Mucosa of gallbladder (tissue), 1 donor: Measurements from ENCODE around the gene NPFFR2. TPM values are rescaled to one million over a fixed set of nuclear protein-coding genes. Genes with fewer than 3 reads are reported as not detected.
A peak's percentile ranks its signal among the peaks of the same experiment; 100 is the strongest.
"Not testable (repeated sequence)": the region's sequence is repeated elsewhere in the genome, so short reads cannot be mapped to it uniquely, and the experiment has no call there.

Experiments used
- DNase-seq: peaks from one replicate; pipeline ENCODE4 v3.0.0-alpha.2; 2020; ENCODE audit warnings: low spot score
- total RNA-seq: library from RNA; stranded (reverse); gene quantifications from one replicate; pipeline ENCODE4 v1.2.1, GENCODE V29; 2021
- donor health status: DM: no; HTN: no; CAD: no.

NPFFR2 gene
- total RNA-seq, result 0.20 TPM

DNA sequence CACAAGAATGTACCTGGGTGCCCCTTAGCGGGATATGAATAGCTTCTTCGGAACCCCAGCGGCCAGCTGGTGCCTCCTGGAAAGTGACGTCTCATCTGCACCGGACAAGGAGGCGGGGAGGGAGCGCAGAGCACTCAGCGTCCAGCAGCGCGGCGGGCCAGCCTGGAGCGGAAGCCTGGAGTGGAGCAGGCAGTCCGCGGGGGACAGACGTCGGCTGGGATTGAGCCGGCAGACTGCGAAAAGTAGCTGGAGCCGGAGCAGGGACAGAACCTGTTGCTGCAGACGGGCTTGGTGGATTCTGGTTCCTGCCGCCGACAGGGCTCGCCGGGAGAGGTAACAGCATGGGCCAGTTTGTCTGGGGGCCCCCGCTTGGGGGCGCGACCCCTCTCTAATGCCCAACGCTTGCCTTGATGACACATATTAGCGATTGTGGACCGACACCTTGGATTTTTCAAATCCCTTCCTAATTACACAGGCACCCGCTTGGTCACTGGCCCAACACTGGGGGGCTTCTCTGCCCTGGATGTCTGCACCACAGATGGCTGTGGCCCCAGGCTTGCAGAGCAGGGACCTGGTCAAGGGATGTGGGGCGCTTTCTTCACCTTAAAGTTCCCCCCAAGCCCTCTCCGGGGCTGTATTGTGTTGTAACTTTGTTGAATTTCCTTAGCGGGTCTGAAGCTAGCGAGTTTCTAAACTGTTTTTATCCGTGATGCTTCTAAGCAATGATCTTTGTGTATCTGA is at the start of gene NPFFR2:
Gene NPFFR2, plus strand, starts transcription at position 133 of the 741 bp plus-strand sequence. CDS start 96,592 bp downstream, outside the sequence.
- DNase-seq, result peak; percentile 20

DNA sequence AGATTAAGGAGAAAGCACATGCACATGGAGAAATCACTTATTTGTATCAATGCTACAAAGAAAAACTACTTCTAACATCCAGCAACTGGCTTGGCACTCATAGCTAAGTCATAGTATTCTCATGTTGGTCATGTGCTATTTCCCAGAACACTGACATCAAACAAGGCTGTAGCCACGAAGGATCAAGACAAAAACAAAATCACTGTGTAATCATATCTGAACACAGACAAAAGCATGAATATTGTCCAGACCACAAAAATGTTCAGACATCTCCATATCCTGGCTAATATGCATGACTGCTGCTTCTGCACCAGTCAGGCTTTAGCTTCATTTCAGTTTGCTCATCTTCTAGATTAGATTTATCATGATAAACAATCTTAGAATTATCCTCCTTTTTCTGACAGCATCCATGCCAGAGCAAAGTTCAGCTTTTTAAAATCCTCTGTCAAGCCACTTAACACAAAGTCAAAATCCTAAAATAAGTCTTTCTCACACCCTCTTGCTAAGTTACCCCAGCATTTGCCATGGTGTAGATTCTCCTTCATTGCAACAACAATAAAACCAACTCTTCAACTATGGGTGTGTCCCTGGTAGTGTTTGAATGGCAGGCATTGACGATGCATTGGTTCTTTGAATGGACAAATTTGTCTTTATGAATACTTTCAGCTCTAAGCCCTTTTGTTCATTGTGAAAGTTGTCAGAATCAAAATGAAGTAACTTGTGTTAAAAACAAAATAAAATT is 39.1 kb upstream of the NPFFR2 start:
- DNase-seq, result no peak

DNA sequence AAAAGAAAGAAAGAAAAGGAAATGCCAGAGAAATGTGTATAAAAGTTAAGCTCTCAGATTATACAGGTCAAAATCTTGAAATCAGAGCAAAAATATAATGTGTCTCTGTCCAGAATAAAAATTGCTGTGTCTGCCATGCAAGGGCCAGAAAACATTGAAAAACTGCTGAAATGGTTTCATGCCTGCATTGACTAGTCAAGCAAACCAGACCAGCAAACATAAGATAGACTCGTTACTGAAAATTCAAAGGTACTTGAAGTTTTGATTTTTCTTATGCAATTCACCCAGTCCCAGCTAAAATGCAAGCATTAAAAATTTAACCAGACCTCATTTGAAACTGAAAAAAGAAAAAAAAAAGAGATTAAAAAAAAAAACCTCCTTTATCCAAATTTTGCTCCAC is 37.2 kb upstream of the NPFFR2 start:
- DNase-seq, result no peak

DNA sequence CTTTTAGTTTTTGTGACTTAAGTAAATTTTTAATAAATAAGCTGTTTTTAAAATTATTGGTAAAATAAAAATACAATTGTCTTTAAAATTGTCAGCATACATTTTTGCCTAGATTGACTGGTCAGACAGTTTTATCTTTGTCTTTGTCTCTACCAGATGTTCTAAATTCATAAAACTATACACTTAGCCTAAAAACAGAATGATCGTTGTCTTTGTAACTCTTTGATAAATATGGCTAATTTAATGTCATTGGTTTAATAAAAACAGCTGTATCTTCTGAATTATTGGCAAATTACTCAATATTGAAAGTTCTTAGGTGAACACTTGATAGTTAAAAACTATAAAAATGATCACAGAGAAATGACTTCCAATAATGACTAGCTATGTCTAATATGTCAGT is 36.5 kb upstream of the NPFFR2 start:
- no peak for DNase-seq

DNA sequence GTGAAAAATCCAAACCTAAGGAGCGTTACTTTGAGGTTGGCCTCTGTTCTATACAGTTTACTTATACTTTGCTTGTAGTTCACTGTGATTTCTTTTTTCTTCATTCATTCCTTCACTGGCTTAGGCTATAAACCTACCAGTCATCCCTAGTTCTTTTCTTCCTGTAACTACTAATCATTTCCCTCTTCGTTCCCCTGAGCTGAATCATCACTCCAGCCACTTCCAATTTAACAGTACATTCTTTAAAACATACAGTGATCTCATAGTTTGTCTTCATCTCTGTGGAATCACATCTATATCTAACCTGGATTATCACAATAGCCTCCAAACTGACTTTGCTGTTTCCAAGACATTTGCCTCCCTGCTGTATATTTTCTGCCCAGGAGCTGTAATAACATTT is 25.2 kb upstream of the NPFFR2 start:
- no peak for DNase-seq

DNA sequence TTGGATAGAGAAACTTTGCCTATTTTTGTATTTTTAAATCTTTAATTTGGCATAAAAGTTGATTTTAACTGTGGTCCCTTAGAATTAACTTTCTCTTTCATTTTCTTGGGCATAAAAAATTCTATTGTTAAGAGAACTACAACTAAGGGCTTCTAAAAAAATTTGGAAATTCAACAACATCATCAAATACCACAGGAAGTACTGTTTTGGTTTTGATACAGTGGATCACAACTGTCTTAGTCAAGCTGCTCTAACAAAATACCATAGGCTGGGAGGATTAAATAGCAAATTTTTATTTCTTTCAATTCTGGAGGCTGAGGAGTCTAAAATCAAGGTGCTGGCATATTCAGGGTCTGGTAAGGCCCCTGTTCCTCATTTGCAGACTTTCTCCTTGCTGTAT is 19.9 kb upstream of the NPFFR2 start:
- no peak for DNase-seq

DNA sequence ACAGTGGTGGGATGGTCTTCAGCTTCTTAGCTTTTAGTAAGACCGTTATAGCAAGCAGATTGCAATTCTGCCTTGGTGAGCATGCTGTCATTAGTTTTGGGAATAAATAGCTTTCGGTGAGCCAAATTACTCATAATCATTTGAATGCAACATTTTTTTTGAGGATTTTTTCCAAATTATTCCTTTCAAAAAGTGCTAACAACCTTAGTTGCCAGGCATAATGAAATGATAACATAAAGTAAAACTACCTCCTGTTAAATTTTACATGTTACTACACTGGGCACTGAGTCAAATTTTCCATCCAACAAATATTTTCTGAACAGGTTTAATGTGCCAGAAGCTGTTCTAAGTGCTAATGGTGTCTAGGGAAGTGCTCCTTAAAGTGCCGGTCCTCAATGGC is 15.8 kb upstream of the NPFFR2 start:
- no peak for DNase-seq

DNA sequence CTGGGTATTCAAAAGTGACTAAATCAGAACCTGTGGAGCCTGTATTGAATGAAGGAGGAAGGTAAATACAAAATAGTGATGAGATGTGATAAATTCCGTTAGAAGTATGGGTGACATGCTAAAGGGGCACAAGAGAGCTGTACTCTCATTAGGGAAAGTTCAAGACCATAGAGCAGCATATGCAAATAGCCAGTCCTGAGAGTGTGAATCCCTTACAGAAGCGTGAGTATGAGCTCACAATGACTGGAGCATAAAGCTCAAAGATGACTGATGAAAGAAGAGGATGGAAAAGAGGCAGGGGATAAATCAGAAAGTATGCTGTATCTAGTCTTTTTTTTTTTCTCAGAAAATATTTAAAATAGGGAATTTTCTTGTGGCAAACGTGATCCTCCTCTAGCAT is 12.1 kb upstream of the NPFFR2 start:
- no peak for DNase-seq

DNA sequence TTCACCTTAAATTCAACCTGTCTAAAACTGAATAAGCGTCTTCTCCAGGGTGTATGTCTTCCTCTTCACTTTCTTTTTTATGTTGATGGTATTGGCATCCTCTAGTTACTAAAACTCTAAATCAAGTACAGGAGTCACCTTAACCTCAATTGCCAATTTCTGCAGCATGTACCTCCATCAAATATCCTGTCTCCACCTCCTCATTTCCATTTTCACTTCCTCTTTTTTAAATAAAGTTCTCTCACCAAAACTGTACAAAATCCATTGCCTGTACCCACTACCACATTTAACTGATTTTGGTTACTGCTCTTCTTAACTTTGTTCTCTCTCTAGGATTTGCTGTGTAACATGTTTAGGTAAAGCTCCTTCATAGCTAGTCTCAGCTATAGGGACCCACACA is 9.2 kb upstream of the NPFFR2 start:
- DNase-seq, result no peak

DNA sequence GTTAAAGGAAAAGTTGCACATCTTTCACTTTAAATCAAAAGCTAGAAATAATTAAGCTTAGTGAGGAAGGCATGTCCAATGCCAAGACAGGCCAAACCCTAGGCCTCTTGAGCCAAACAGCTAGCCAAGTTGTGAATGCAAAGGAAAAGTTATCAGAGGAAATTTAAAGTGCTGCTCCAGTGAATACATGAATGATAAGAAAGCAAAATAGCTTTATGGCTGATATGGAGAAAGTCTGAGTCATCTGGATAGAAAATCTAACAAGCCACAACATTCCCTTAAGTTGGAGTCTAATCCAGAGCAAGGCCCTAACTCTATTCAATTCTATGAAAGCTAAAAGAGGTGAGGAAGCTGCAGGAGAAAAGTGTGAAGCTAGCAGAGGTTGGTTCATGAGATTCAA is 23.8 kb downstream of the NPFFR2 start:
- no peak for DNase-seq

DNA sequence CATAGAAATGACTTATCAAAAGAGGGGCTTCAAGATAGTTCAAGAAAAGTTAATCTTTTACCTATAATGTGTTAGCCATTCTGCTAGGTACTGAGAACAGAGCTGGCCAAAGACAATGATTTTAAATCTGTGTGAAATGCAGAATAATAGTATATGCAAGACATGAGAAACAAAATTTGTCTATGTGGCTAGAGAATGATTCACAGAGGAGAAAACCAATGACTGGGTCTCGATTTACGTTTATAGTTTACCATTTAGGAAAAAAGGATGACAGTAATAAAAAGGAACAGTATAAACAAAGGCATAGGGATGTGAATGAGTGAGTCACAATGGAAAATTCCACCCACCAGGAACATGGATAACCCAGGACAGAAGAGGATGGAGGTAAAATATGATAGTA is 31.9 kb downstream of the NPFFR2 start:
- no peak for DNase-seq

DNA sequence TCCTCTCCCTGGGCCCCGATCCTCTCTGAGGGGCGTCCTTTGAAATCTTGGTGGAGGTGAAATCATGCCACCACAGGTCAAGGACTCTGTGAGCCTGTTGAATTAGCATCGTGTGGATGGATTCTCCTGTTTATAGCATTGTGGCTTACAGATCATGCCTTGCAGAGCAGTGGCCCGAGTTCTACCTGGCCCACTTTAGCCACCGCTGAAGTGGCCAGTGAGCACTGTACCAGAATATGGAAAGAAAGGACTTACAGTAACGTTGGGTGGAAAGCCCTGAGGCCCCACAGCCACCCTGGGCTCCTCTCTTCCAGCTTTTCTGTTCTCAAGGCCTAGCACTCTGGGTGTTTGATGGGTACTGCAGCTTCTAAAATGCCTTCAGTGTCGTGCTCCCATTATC is 35.3 kb downstream of the NPFFR2 start:
- no peak for DNase-seq

DNA sequence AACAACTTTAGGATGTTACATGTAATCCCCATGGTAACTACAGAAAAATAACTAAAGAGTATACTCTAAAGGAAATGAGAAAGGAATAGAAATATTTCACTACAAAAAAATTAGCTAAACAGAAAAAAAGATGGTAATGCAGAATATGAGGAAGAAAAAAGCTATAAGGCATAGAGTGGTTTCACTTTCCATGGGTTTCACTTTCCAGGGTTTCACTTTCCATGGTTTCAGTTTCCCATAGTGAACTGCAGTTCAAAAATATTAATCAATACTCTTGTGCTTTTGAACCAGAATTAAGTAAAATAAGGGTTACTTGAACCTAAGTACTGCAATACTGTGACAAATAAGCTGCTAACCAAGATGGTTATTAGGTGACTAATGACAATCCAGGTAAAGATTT is 42.0 kb downstream of the NPFFR2 start:
- no peak for DNase-seq

DNA sequence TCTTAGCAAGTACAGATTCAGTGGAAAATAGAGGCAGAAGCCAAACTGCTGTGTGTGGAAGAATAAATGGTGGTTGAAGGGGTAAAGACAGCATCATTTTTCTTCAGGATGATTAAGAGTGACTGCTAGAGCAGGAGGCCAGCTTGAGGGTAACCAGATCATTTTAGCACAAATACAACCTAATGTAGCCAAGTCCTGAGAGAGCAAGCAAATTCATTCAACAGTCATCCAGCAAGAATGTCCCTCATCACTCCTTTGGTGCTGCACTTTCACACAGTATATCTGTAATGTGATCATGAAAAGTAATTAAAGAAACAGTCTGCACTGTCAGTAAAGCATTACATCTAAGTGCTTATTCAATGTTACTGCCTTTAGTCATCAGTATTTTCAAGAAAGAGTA is 44.8 kb downstream of the NPFFR2 start:
- no peak for DNase-seq

DNA sequence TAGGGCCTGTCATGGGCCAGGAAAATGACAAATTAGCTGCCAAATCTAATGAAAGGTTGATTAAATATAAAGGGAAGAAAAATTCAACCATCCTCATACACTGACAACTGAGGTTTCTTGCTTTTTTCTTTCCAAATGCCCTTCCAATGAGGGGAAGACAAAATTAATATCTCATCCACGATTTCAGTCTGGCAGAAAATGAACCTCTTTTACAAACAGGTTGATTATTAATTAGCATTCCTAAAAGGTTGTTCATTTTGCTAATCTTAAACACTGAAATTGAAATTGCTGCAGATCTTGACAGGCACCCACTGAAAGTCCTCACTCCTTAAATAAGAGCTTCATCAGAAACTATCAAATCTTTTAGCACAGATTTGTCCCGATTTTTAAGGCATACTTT is 45.5 kb downstream of the NPFFR2 start:
- no peak for DNase-seq

DNA sequence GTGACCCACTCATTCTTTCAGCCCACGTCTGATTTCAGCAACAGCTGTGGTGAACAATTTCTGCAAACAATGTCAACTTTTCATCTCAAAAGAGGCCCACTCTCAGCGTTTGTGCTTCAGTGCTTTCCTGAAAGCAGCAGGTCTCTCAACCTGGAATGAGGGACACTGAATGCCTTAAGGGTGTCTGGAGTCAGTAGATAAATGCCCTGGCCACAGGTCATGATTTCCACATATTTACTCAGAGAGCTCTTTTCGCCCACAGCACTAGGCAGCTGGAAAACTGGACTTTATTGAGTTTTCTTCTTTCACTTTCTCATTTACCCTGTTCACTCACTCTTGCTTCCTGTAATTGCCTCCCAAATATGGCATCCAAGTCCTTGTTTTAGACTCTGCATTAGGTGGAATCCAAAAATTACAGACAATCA is 52.8 kb downstream of the NPFFR2 start:
- DNase-seq, result no peak

DNA sequence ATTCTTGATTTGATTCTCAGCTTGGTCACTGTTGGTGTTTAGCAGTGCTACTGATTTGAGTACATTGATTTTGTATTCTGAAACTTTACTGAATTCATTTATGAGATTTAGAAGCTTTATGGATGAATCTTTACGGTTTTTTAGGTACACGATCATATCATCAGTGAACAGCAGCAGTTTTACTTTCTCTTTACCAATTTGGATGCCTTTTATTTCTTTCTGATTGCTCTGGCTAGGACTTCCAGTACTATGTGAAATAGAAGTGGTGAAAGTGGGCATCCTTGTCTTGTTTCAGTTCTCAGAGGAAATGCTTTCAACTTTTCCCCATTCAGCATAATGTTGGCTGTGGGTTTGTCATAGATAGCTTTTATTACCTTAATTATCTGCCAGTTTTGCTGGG is 58.8 kb downstream of the NPFFR2 start:
- DNase-seq, result not testable (repeated sequence)

DNA sequence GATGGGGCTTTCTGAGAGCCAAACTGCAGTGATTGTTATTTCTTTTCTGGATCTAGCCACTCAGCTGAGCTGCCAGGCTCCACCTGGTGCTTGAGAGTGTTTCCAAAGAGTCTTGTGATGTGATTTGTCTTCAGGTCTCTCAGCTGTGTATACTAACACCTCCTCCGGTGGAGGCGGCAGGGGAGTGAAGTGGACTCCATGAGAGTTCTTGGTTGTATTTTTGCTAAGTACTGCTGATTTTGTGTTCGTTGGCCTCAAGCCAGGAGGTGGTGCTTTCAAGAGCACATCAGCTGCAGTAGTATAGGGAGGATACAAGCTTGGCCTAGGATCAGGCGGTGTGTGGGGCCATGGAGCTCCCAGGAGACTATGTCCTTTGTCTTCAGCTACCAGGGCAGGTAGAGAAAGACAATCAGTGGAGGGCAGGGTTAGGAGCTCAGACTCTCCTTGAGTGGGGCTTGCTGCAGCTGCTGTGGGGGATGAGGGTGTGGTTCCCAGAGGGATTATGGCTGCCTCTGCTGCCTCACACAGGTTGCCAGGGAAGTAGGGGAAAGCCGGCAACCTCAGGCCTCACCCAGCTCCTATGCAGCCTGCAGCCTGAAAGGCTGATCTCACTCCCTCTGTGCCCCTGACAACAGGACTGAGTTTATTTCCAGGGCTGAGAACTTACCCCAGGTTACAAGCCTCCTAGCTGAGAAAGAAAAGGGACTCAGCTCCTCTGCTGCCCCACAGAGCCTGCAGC is 62.4 kb downstream of the NPFFR2 start:
- DNase-seq, result no peak

DNA sequence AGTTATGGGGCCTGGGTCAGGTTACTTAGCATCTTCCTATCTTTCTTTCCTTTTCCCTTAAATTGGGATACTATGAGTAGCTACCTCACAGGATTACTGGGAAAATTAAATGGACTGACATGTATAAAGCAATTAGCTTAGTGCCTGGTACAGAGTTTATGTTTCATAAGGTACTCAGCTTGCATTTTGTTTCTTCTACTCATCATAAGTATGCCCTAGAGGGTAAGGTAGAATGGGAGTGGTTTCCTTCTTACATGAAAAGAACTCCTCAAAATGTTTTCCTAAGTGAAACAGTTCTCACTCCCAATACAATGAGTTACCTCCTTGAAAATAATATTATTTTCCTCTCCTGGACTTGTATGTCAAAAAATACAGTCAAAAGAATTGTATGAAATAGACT is 75.7 kb downstream of the NPFFR2 start:
- DNase-seq, result no peak

DNA sequence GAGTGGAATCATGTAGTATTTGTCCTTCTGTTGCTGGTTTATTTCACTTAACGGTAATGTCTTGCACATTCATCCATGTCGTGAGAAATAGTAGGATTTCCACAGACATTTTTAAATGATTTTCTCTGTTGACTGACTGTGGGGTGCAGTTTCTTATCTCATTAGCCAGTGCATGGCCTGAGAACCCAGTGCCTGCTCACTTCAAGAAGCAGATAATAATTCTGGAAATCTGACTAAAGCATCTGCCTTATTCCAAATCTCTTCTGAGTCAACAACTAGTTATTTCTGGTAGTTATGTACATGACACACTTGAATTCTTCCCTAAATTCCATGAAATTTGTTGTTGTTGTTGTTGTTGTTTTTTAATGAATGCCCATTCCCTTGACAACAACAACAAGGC is 77.6 kb downstream of the NPFFR2 start:
- no peak for DNase-seq

DNA sequence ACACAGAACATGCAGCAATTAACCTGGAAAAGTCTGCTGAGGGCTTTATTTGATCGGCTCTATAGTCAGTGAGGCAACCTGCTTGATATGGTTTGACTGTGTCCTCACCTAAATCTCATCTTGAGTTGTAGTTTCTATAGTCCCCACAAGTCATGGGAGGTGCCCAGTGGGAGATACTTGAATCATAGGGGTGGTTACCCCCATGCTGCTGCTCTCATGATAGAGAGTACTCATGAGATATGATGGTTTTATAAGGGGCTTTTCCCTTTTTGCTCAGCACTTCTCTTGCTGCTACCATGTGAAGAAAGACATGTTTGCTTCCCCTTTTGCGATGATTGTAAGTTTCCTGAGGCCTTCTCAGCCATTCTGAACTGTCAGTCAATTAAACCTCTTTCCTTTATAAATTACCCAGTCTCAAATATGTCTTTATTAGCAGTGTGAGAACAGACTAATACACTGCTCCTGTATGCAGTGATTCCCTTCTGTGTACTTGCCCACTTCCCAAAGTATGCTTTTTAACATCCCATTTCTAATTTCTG is 78.2 kb downstream of the NPFFR2 start:
- DNase-seq, result no peak

DNA sequence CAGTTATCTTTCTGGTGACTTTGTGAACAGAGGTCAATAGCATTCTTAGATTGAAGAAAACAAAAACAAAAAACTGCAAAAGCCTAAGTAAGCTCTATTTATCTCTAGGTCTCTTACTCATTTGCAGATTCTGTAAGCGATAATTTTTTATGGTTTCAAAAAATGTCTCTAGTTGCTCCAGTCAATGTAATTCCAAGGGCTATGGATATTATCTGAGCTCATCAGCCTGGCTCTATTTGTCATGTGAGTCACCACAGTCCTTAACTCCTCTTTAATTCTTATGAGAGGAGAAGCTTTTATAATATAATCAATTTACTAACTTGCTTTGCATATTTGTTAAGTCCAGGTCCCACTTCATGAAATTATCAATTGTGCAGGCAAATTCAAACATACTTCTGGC is 79.1 kb downstream of the NPFFR2 start:
- DNase-seq, result no peak

DNA sequence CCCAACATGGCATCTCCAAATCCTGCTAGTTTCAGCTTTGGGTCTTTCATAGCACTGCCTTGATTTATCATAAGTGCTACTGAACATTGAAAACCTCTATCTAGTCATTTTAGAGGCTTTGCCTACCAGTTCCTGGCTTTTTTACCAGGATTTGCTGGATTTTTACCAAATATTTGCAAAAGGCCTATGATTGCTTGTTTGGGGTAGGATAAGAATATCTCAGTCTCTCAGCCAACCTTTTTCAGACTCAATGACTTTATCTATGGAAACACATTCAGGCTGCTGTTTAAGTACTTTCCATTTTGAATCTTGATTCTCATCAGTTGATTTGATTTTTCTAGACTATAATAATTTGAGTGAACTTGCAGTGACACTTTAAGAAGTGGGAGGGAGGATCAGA is 80.1 kb downstream of the NPFFR2 start:
- DNase-seq, result no peak
